ENCODE data around the gene SLC26A1.

DNA sequence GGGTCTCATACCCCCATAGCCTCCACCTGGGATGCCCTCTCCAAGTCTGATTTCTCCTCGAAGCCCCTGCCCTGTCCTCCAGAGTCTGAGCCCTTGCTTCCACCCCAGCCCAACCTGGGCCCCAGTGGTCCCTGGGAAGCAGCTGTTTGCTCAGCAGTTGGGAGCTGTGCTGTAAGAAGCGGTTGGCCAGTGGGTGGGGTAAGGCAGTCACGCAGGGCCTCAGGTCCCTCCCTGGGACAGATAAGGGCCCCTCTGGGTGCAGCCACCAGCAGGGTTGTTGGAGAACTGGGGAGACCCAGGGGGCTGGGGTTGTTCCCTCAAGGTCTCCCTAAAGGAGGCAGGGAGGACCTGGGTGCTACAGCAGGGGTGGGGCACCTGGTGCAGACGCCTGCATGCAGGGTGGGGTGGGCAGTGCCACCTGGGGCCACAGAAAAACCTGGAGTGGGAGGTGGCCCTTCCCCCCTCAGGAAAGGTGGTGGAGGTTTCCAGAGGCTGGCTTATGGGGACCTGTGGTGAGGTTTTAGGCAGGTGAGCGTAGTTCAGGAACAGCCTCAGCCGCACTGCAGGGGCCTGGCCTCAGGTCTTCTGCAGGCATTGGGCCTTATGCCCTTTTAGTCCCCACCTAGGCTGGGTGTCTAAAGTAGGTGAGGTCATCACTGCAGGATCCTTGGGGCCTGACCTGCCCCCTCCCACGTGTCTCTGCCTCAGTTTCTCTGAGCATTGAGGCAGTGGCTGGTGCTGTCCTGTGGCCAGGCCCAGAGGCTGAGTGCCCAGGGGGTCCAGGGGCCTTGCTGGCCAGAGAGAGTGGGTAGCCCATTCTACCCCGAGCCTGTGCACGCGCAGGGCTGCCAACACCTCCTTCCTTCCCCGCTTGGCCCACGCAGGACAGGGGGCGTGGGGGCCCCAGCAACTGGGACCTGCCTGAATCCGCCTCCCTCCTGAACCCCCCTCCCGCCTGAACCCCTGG lies 3.1 kb upstream of the SLC26A1 start:
- TF ChIP-seq POLR2AphosphoS5 (IDR thresholded peaks at IDR 0.05; ENCODE audit: low read depth, low read length) = no peak
- TF ChIP-seq POLR2A (IDR thresholded peaks at IDR 0.05; ENCODE audit: low read depth, low read length) = no peak
- TF ChIP-seq TAF1 (IDR thresholded peaks at IDR 0.05; ENCODE audit: borderline replicate concordance, low read depth, low read length) = no peak
